ENCODE measurements around the gene RNF40. TPM values are rescaled to one million over a fixed set of nuclear protein-coding genes. Genes with fewer than 3 reads are reported as not detected.

Gene RNF40
- total RNA-seq, 1 donor from 2014 or later: 182 TPM

DNA sequence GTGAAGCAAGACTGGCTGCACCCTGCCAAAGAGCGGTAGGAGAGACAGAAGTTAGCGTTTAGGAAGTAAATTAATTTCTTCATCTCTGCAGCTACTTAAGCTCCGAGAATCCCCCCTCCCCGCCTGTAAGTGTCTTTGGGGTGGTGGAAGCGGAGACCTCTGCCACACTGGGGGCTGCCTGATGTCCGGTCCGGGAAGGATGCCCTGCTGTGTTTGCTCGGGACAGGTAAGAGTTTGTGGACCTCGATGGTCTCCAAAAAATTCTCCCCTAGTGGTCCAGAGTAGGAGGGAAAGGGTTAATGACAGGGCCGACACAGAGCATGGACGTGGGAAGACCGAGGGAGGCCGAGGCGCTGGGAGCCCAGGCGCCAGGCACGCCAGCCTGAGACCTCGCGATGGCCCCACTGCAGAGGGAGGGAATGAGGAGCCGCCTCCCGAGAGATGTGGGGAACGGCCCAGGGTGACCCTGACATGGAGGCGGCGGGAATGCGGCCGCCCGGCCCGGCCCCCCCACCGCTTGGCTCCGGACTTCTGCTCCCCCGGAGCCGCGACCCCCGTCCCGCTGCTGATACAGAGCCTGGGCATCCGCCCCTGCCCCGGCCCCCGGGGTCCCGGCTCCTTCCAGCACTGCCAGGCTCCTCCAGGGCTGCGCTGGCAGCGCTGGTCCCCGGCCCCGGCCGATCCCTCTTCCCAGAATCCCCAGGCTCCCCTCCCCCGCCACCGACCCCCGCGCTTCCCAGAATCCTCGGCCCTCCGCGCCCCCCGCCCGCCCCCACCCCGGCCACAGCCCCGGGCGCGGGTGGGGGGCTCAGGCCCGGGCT, 24.2 kb downstream of the RNF40 start:
- peak; percentile 72 for DNase-seq

GRCh38 chr16:30786936-30787612, 25.0 kb downstream of the RNF40 start, which contains the start of gene ZNF629:
Gene ZNF629, minus strand, starts transcription at chr16:30787205. Its CDS starts 2,723 bp downstream, at chr16:30784482.
- peaks cover 14% of the 10 kb centered on the region for H3K4me1 Mint-ChIP-seq (ENCODE audit: low read depth, unreplicated experiment)
- TF ChIP-seq CTCF (IDR thresholded peaks at IDR 0.05; ENCODE audit: partially characterized antibody, unreplicated experiment): no peak
- H3K27me3 Mint-ChIP-seq (ENCODE audit: unreplicated experiment): peaks cover 2% of the 10 kb centered on the region
- no peaks in the 10 kb centered on the region for H3K36me3 Mint-ChIP-seq (ENCODE audit: unreplicated experiment)
- H3K9me3 Mint-ChIP-seq (ENCODE audit: unreplicated experiment): peaks cover 4% of the 10 kb centered on the region
- H3K27ac Mint-ChIP-seq (ENCODE audit: unreplicated experiment): peak within 1 kb of the TSS; percentile 87
- H3K4me3 Mint-ChIP-seq (ENCODE audit: unreplicated experiment): peak within 1 kb of the TSS; percentile 92
- DNase-seq: peak; percentile 84

More for the DNA sequence above, 24.2 kb downstream of the RNF40 start:
- Mint-ChIP-seq H3K9me3 (ENCODE audit: unreplicated experiment) (peaks cover 4% of the 10 kb centered on the region), H3K27me3 (ENCODE audit: unreplicated experiment) (peaks cover 2% of the 10 kb centered on the region), H3K4me1 (ENCODE audit: low read depth, unreplicated experiment) (peaks cover 14% of the 10 kb centered on the region), H3K27ac (ENCODE audit: unreplicated experiment) (peak overlapping the region; percentile 83), H3K4me3 (ENCODE audit: unreplicated experiment) (peak overlapping the region; percentile 92), H3K36me3 (ENCODE audit: unreplicated experiment) (no peaks in the 10 kb centered on the region)
- TF ChIP-seq CTCF (IDR thresholded peaks at IDR 0.05; ENCODE audit: partially characterized antibody, unreplicated experiment): no peak

GRCh38 chr16:30787613-30788378, 25.7 kb downstream of the RNF40 start:
- Mint-ChIP-seq H3K27me3 (ENCODE audit: unreplicated experiment) (peaks cover 2% of the 10 kb centered on the region), H3K9me3 (ENCODE audit: unreplicated experiment) (peaks cover 4% of the 10 kb centered on the region), H3K36me3 (ENCODE audit: unreplicated experiment) (no peaks in the 10 kb centered on the region), H3K4me1 (ENCODE audit: low read depth, unreplicated experiment) (peaks cover 14% of the 10 kb centered on the region), H3K27ac (ENCODE audit: unreplicated experiment) (peak overlapping the region; percentile 87), H3K4me3 (ENCODE audit: unreplicated experiment) (peak overlapping the region; percentile 86)
- no peak for DNase-seq
- no peak for TF ChIP-seq CTCF (IDR thresholded peaks at IDR 0.05; ENCODE audit: partially characterized antibody, unreplicated experiment)

DNA sequence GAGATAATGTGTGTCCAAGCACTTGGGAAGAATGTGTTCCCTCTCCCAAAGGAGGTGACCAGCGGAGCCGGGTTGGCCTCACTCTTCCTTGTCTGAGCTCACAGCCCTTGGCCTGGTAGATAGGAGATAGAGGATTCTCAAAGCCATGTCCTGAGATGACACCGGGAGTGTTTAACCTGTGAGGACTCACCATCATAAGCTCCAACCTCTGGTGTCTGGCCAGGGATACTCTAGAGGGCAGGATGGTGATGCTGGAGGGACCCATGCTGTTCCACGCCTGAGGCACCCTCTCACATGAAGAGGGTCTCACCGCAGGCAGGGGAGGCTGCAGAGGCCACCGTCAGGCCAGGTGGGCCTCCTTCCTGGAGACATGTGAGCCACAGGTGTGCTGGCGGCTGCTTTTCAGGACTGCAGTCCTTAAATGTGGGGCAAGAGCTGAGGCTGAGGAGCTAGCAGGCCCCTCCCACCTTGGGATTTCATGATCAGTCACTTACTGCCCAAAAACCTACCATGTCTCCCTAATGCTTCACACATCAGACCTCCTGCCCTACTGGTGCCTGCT, 31.5 kb downstream of the RNF40 start:
- peaks cover 2% of the 10 kb centered on the region for H3K9me3 Mint-ChIP-seq (ENCODE audit: unreplicated experiment)
- no peaks in the 10 kb centered on the region for H3K4me1 Mint-ChIP-seq (ENCODE audit: low read depth, unreplicated experiment)
- no peak for DNase-seq
- no peak overlapping the region for H3K27ac Mint-ChIP-seq (ENCODE audit: unreplicated experiment)
- H3K36me3 Mint-ChIP-seq (ENCODE audit: unreplicated experiment): no peaks in the 10 kb centered on the region
- peaks cover 6% of the 10 kb centered on the region for H3K27me3 Mint-ChIP-seq (ENCODE audit: unreplicated experiment)
- no peak overlapping the region for H3K4me3 Mint-ChIP-seq (ENCODE audit: unreplicated experiment)
- TF ChIP-seq CTCF (IDR thresholded peaks at IDR 0.05; ENCODE audit: partially characterized antibody, unreplicated experiment): no peak
